Stimulated activated CD4-positive, alpha-beta T cell treated with anti-CD3 and anti-CD28 coated beads, Interleukin-12 subunit alpha, Interleukin-12 subunit beta, amount 100 ng/mL, for 24 hours (primary cell): ENCODE data around the gene ELMO1.

Experiments
- DNase-seq, 2 experiments: peaks; one replicate each; pipeline ENCODE4 v3.0.0-alpha.2; 2020; ENCODE audit warnings: low read depth in 2 of 2

ELMO1 gene

GRCh38 chr7:37467002-37467401 is 18.3 kb upstream of the ELMO1 start:
- no peak for DNase-seq

- DNase-seq, result no peak
Observed at GRCh38 chr7:37462138-37462537, 13.5 kb upstream of the ELMO1 start.

GRCh38 chr7:37455081-37455480 is 6.4 kb upstream of the ELMO1 start:
- DNase-seq, result no peak

GRCh38 chr7:37452346-37452745 is 3.7 kb upstream of the ELMO1 start:
- DNase-seq, result no peak

- no peak for DNase-seq
Observed at GRCh38 chr7:37450035-37450434, 1.4 kb upstream of the ELMO1 start.

GRCh38 chr7:37449621-37450020 is 957 bp upstream of the ELMO1 start:
- DNase-seq, result no peak

GRCh38 chr7:37448011-37448635 is 541 bp downstream of the ELMO1 start:
- peak in 1 of 2 experiments; percentile 17 for DNase-seq

GRCh38 chr7:37446371-37446770 is 2.3 kb downstream of the ELMO1 start:
- DNase-seq, result no peak

GRCh38 chr7:37445790-37446189 is 2.9 kb downstream of the ELMO1 start:
- no peak for DNase-seq

GRCh38 chr7:37445064-37445723 is 3.5 kb downstream of the ELMO1 start:
- no peak for DNase-seq

- no peak for DNase-seq
Observed at GRCh38 chr7:37443627-37444026, 5.0 kb downstream of the ELMO1 start.

GRCh38 chr7:37442268-37442667 is 6.4 kb downstream of the ELMO1 start:
- DNase-seq, result no peak

GRCh38 chr7:37441816-37442215 is 6.8 kb downstream of the ELMO1 start:
- no peak for DNase-seq

- no peak for DNase-seq
Observed at GRCh38 chr7:37441386-37441760, 7.3 kb downstream of the ELMO1 start.

GRCh38 chr7:37440738-37441385 is 7.8 kb downstream of the ELMO1 start:
- peak in 1 of 2 experiments; percentile 38 for DNase-seq

- no peak for DNase-seq
Observed at GRCh38 chr7:37439653-37440026, 9.0 kb downstream of the ELMO1 start.

GRCh38 chr7:37438906-37439652 is 9.6 kb downstream of the ELMO1 start:
- DNase-seq, result no peak

GRCh38 chr7:37435156-37435855 is 13.4 kb downstream of the ELMO1 start:
- no peak for DNase-seq

- no peak for DNase-seq
Observed at GRCh38 chr7:37434529-37434928, 14.1 kb downstream of the ELMO1 start.

- DNase-seq, result no peak
Observed at GRCh38 chr7:37433166-37433565, 15.5 kb downstream of the ELMO1 start.

GRCh38 chr7:37432281-37432920 is 16.3 kb downstream of the ELMO1 start:
- DNase-seq, result no peak
